Measurements from ENCODE around the gene REC8.
"Not testable (repeated sequence)": the region's sequence is repeated elsewhere in the genome, so short reads cannot be mapped to it uniquely, and the experiment has no call there.

REC8 gene

GRCh38 chr14:24207104-24207551 is 35.2 kb downstream of the REC8 start:
- no peak for FAIRE-seq

GRCh38 chr14:24207625-24208024 is 35.7 kb downstream of the REC8 start:
- no peak for FAIRE-seq

- no peak for FAIRE-seq
Observed at GRCh38 chr14:24211311-24211710, 39.4 kb downstream of the REC8 start.

- FAIRE-seq = peak; percentile 62
Observed at GRCh38 chr14:24212924-24213865, 41.3 kb downstream of the REC8 start, which contains the start of gene CHMP4A. CHMP4A (minus strand) TSS chr14:24213488; CDS start chr14:24213439, 49 bp downstream.

DNA sequence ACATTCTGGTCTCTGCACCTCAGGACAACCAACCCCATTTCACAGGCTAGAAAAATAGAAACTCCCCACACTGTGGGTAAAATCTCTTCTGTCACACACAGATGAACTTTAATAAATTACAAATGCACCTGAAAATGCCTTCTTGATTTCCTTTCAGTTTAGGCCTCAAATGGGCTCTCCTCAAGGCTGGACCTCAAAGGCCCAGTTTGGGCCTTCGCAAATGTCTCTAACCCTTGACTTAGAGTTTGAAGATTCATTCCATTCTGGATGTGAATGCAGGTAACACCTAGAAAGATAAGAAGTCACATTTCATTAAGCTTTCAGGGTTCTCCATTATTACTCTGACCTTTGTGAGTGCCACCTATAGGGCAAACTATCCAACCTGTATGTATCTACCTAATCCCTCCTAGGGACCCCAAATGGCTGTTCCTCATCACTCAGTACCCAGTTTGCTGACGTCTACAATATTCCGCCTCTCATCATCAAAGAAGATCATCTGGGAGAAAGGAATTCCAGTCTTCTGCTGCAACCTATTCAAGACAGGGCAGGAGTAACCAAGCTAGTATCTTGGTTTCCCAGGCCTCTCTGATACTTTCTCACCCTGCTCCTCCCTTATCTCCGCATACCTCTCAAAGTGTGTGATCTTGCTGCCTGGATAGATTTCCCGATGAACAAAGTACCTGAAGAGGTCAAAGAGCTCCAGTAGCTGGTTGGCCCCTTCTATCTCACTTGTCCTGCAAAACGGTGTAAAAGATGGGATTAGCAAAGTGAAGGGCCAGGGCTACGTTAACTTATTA is 42.2 kb downstream of the REC8 start:
- no peak for FAIRE-seq

- no peak for FAIRE-seq
Observed at GRCh38 chr14:24215495-24216344, 43.8 kb downstream of the REC8 start, which contains the start of gene MDP1. MDP1 (minus strand) TSS chr14:24216066; CDS start chr14:24215955, 111 bp downstream.

GRCh38 chr14:24216345-24216699 is 44.4 kb downstream of the REC8 start:
- no peak for FAIRE-seq

DNA sequence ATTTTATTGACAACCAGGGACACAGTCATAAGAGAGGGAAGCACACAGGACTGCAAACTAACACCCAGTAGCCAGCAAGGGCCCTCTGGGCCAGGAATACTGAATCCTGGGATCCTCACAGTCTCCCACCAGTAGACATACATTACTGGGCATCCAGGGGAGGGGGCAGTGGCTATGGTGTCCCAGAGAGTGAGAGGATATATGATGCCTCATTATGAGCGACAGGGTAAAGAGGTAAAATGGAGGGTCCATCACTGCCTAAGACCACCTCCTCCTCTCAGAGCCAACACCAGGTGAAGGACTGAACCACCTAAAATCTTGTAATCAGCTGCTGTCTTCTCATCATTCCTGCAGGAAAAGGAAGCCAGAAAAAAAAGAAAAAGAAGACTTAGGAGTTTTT is 45.0 kb downstream of the REC8 start:
- not testable (repeated sequence) for FAIRE-seq

DNA sequence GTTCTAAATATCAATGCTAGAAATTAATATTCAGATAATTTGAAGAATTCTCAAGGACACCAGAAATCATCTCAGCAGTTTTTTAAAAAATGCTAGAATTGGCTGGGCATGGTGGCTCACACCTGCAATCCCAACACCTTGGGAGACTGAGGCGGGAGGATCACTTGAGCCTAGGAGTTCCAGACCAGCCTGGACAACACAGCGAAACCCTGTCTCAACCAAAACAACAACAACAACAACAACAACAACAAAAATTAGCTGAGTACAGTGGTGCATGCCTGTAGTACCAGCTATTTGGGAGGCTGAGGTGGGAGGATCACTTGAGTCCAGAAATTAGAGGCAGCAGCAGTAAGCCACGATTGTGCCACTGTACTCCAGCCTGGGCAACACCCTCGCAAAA is 47.2 kb downstream of the REC8 start:
- no peak for FAIRE-seq

DNA sequence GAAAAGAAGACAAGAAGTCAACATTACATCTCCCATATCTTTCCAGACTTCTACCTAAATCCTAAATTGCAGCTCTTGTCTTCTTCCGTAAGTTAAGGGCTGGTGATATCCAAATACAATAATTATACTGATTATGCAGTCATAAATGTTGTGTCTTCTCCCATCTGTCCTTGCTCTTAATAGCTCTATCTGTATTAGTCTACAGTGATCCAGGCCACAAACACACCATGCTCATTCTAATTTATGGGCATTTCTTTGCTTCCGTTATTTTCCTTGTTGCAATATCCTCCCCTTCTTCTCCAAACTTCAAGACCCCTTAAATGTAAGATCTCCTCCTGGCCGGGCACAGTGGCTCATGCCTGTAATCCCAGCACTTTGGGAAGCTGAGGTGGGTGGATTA is 47.6 kb downstream of the REC8 start:
- FAIRE-seq = no peak

- FAIRE-seq = not testable (repeated sequence)
Observed at GRCh38 chr14:24222987-24223386, 51.1 kb downstream of the REC8 start.

DNA sequence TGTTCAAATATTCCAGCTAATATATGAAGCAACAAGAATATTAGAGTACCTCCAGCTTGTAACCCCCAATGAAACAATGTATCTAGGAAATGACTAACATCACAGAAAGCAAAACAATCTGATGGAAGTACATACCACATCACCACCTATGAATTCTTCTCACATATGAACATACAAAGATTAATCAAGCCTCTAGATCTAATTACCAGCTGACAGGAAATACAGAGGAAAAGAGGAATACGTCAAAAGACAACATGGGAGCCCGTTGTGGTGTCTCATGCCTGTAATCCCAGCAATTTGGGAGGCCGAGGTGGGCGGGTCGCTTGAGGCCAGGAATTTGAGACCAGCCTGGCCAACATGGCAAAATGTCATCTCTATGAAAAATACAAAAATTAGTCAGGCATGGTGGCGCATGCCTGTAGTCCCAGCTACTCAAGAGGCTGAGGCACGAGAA is 52.8 kb downstream of the REC8 start:
- FAIRE-seq = no peak

DNA sequence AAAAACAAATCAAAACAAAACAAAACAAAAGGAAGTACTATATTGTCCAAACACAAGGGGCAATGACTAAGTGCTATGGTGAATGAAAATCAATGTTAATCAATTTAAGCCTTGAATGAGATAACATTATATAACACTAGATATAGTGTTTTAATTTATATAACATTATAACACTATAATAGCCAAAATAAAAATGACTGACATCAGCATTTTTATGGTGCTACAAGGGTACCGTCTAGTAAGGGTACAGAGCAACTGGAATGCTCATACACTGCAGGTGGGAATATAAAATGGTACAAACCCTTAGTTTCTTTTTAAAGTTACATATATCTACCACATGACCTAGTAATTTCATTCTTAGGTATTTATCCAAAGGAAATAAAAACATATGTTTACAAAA is 54.6 kb downstream of the REC8 start:
- no peak for FAIRE-seq

GRCh38 chr14:24228902-24229301 is 57.0 kb downstream of the REC8 start:
- no peak for FAIRE-seq
